ENCODE measurements around the gene CHST8. TPM values are rescaled to one million over a fixed set of nuclear protein-coding genes. Genes with fewer than 3 reads are reported as not detected.
"Not testable (repeated sequence)": the region's sequence is repeated elsewhere in the genome, so short reads cannot be mapped to it uniquely, and the experiment has no call there.

Gene CHST8
- total RNA-seq, 1 donor from 2014 or later = not detected

GRCh38 chr19:33693678-33694077, 71.9 kb downstream of the CHST8 start:
- no peak overlapping the region for H3K4me3 ChIP-seq (ENCODE audit: insufficient read depth, low read depth, low read length)
- H2AFZ ChIP-seq (ENCODE audit: low read depth, low read length) = no peak overlapping the region
- no peaks in the 10 kb centered on the region for H3K4me1 ChIP-seq (ENCODE audit: insufficient read depth, low read length)
- H3K4me1 Mint-ChIP-seq (ENCODE audit: low read depth, unreplicated experiment) = peaks cover 5% of the 10 kb centered on the region
- no peak overlapping the region for H3K9ac ChIP-seq (ENCODE audit: low read length)
- no peaks in the 10 kb centered on the region for H3K36me3 Mint-ChIP-seq (ENCODE audit: low read depth, unreplicated experiment)
- no peaks in the 10 kb centered on the region for H4K20me1 ChIP-seq (ENCODE audit: insufficient read depth, low read length)
- FAIRE-seq (no peak), DNase-seq (ENCODE audit: low read depth) (no peak)
- no peak for TF ChIP-seq CTCF (IDR thresholded peaks at IDR 0.05; ENCODE audit: insufficient read depth, low read depth, low read length)
- no peak overlapping the region for H3K4me2 ChIP-seq (ENCODE audit: low read length)
- no peaks in the 10 kb centered on the region for H3K27me3 ChIP-seq (ENCODE audit: insufficient read depth, low read length)
- no peak overlapping the region for H3K27ac Mint-ChIP-seq (ENCODE audit: unreplicated experiment)
- H3K36me3 ChIP-seq (ENCODE audit: insufficient read depth, low read length) = no peaks in the 10 kb centered on the region
- no peak overlapping the region for H3K4me3 Mint-ChIP-seq (ENCODE audit: unreplicated experiment)
- H3K9me3 Mint-ChIP-seq (ENCODE audit: unreplicated experiment) = no peaks in the 10 kb centered on the region
- no peaks in the 10 kb centered on the region for H3K79me2 ChIP-seq (ENCODE audit: insufficient read depth, low read length)
- H3K27me3 Mint-ChIP-seq (ENCODE audit: low read depth, unreplicated experiment) = peaks cover 29% of the 10 kb centered on the region
- no peak overlapping the region for H3K27ac ChIP-seq (ENCODE audit: low read depth, low read length)
- no peaks in the 10 kb centered on the region for H3K9me3 ChIP-seq (ENCODE audit: insufficient read depth, low read depth, low read length)

- H3K9me3 Mint-ChIP-seq (ENCODE audit: unreplicated experiment); H2AFZ ChIP-seq (ENCODE audit: low read depth, low read length); H3K79me2 ChIP-seq (ENCODE audit: insufficient read depth, low read length); H3K9ac ChIP-seq (ENCODE audit: low read length); H3K27me3 ChIP-seq (ENCODE audit: insufficient read depth, low read length); H3K36me3 Mint-ChIP-seq (ENCODE audit: low read depth, unreplicated experiment); H3K36me3 ChIP-seq (ENCODE audit: insufficient read depth, low read length); FAIRE-seq; H3K27ac Mint-ChIP-seq (ENCODE audit: unreplicated experiment); H3K4me1 ChIP-seq (ENCODE audit: insufficient read depth, low read length); H3K27ac ChIP-seq (ENCODE audit: low read depth, low read length); H3K4me3 ChIP-seq (ENCODE audit: insufficient read depth, low read depth, low read length); H3K4me1 Mint-ChIP-seq (ENCODE audit: low read depth, unreplicated experiment); H4K20me1 ChIP-seq (ENCODE audit: insufficient read depth, low read length); DNase-seq (ENCODE audit: low read depth); H3K9me3 ChIP-seq (ENCODE audit: insufficient read depth, low read depth, low read length); H3K4me3 Mint-ChIP-seq (ENCODE audit: unreplicated experiment); H3K4me2 ChIP-seq (ENCODE audit: low read length): not testable (repeated sequence)
- peaks cover 46% of the 10 kb centered on the region for H3K27me3 Mint-ChIP-seq (ENCODE audit: low read depth, unreplicated experiment)
These were observed 73.8 kb downstream of the CHST8 start for GRCh38 chr19:33695547-33695946.

- TF ChIP-seq CTCF (IDR thresholded peaks at IDR 0.05; ENCODE audit: insufficient read depth, low read depth, low read length) = no peak
- no peak for TF ChIP-seq EZH2 (IDR thresholded peaks at IDR 0.05; ENCODE audit: insufficient read depth, low read length)
- Mint-ChIP-seq H3K9me3 (ENCODE audit: unreplicated experiment) (no peaks in the 10 kb centered on the region), H3K4me3 (ENCODE audit: unreplicated experiment) (no peak overlapping the region), H3K27ac (ENCODE audit: unreplicated experiment) (no peak overlapping the region), H3K36me3 (ENCODE audit: low read depth, unreplicated experiment) (no peaks in the 10 kb centered on the region), H3K27me3 (ENCODE audit: low read depth, unreplicated experiment) (peaks cover 41% of the 10 kb centered on the region), H3K4me1 (ENCODE audit: low read depth, unreplicated experiment) (no peaks in the 10 kb centered on the region)
- H3K4me1 ChIP-seq (ENCODE audit: insufficient read depth, low read length) = no peaks in the 10 kb centered on the region
- H3K4me3 ChIP-seq (ENCODE audit: insufficient read depth, low read depth, low read length) = no peak overlapping the region
- no peak overlapping the region for H3K4me2 ChIP-seq (ENCODE audit: low read length)
- H3K9me3 ChIP-seq (ENCODE audit: insufficient read depth, low read depth, low read length) = no peaks in the 10 kb centered on the region
- no peak overlapping the region for H2AFZ ChIP-seq (ENCODE audit: low read depth, low read length)
- no peaks in the 10 kb centered on the region for H3K79me2 ChIP-seq (ENCODE audit: insufficient read depth, low read length)
- no peaks in the 10 kb centered on the region for H3K27me3 ChIP-seq (ENCODE audit: insufficient read depth, low read length)
- no peak overlapping the region for H3K27ac ChIP-seq (ENCODE audit: low read depth, low read length)
- DNase-seq (ENCODE audit: low read depth) = no peak
- H3K36me3 ChIP-seq (ENCODE audit: insufficient read depth, low read length) = no peaks in the 10 kb centered on the region
- no peaks in the 10 kb centered on the region for H4K20me1 ChIP-seq (ENCODE audit: insufficient read depth, low read length)
- H3K9ac ChIP-seq (ENCODE audit: low read length) = no peak overlapping the region
- FAIRE-seq = no peak
These were observed 76.0 kb downstream of the CHST8 start for GRCh38 chr19:33697766-33698165.
